BJ (cell line): Measurements from ENCODE around the gene C1QTNF12. TPM values are rescaled to one million over a fixed set of nuclear protein-coding genes. Genes with fewer than 3 reads are reported as not detected.

Experiments
- CTCF ChIA-PET: fragments of 350-600 bp; formaldehyde crosslinking; extraction: SDS; loops from one replicate; lab custom pipeline; 2021; ENCODE audit warnings: antibody characterized with exemption, inconsistent platforms; lab: Yijun Ruan, JAX
- POLR2A ChIA-PET: fragments of 300-600 bp; sonication (Branson Sonifier 250); formaldehyde crosslinking; extraction: SDS; loops from one replicate; lab custom pipeline; 2021; ENCODE audit warnings: antibody characterized with exemption; lab: Charles Lee
- DNase-seq: peaks from one replicate; pipeline ENCODE4 v3.0.0-alpha.2; 2011; ENCODE audit warnings: low read depth
- H3K27me3 ChIP-seq: 2 replicates; pipeline ENCODE4 v1.6.0; 2011; ENCODE audit warnings: low read length; ENCODE audit not compliant: control insufficient read depth, insufficient read depth
- H3K36me3 ChIP-seq: 2 replicates; pipeline ENCODE4 v1.5.1; 2011; ENCODE audit warnings: low read length; ENCODE audit not compliant: control insufficient read depth, insufficient read depth
- H3K4me3 ChIP-seq: 2 replicates; pipeline ENCODE4 v1.5.1; 2011; ENCODE audit warnings: low read depth, mild to moderate bottlenecking, control low read depth, low read length
- polyA plus RNA-seq: library from polyadenylated mRNA; depleted of rRNA; stranded (reverse); fragments of >200 nt; gene quantifications from 2 replicates; pipeline ENCODE4 v1.2.3, GENCODE V29; 2011; rRNA removed
- small RNA-seq: library from RNA; depleted of rRNA; stranded (forward); fragments of <200 nt; gene quantifications from one replicate; pipeline ENCODE3, GENCODE V24; 2012; ENCODE audit warnings: low replicate concordance, low read depth; ENCODE audit not compliant: insufficient read length
- TF ChIP-seq, protein P1 (sequence below): IDR thresholded peaks from 2 replicates; pipeline ENCODE4 v1.5.1; 2011; ENCODE audit warnings: low read depth, mild to moderate bottlenecking, control low read depth, inconsistent platforms, low read length, moderate library complexity; ENCODE audit not compliant: insufficient read depth

C1QTNF12 gene
- polyA plus RNA-seq, 1 experiment, result 0.42 TPM

DNA sequence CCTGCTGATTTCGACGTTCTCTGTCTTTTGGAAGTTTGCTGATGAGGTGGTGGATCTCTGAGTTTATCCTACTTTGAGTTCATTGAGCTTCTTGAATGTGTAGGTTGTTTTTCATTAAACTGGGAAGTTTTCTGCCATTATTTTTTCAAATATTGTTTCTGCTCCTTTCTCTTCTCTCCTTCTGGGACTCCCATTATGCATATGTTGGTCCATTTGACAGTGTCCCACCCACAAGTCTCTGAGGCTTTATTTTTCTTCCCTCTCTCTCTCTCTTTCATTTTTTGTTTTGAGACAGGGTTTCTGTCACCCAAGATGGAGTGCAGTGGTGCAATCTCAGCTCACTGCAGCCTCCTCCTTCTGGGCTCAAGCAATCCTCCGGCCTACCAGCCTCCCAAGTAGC lies 51.8 kb downstream of the C1QTNF12 start:
- TF ChIP-seq, protein P1, sequence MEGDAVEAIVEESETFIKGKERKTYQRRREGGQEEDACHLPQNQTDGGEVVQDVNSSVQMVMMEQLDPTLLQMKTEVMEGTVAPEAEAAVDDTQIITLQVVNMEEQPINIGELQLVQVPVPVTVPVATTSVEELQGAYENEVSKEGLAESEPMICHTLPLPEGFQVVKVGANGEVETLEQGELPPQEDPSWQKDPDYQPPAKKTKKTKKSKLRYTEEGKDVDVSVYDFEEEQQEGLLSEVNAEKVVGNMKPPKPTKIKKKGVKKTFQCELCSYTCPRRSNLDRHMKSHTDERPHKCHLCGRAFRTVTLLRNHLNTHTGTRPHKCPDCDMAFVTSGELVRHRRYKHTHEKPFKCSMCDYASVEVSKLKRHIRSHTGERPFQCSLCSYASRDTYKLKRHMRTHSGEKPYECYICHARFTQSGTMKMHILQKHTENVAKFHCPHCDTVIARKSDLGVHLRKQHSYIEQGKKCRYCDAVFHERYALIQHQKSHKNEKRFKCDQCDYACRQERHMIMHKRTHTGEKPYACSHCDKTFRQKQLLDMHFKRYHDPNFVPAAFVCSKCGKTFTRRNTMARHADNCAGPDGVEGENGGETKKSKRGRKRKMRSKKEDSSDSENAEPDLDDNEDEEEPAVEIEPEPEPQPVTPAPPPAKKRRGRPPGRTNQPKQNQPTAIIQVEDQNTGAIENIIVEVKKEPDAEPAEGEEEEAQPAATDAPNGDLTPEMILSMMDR, result no peak
- no peak overlapping the region for H3K4me3 ChIP-seq
- DNase-seq, result no peak
- H3K36me3 ChIP-seq, result no peaks in the 10 kb centered on the region
- H3K27me3 ChIP-seq, result no peaks in the 10 kb centered on the region
- POLR2A ChIA-PET, result no interaction called here
- CTCF ChIA-PET, result no interaction called here

Small RNA genes within 50 kb of the gene (small RNA-seq; reads per million reads assigned to genes)
- not detected for gene MIR6726

Other genes with a start within 250 kb of the C1QTNF12 start
- gene HES4, start 246.6 kb downstream of the C1QTNF12 start, polyA plus RNA-seq, result 5.6 and 10.8 TPM in 2 replicates
- gene ISG15, start 233.2 kb downstream of the C1QTNF12 start, polyA plus RNA-seq, result 73.0 and 86.8 TPM in 2 replicates
- gene AGRN, start 226.6 kb downstream of the C1QTNF12 start, polyA plus RNA-seq, result 32.7 and 41.2 TPM in 2 replicates
- gene RNF223, start 172.4 kb downstream of the C1QTNF12 start, polyA plus RNA-seq, result not detected in 2 replicates
- gene C1orf159, start 130.6 kb downstream of the C1QTNF12 start, polyA plus RNA-seq, result 4.3 and 8.9 TPM in 2 replicates
- not detected in 2 replicates for gene TTLL10, start 72.8 kb downstream of the C1QTNF12 start, polyA plus RNA-seq
- gene TNFRSF18, start 40.1 kb downstream of the C1QTNF12 start, polyA plus RNA-seq, result 0.40 TPM in 1 of 2 replicates, not detected in the other
- gene TNFRSF4, start 32.6 kb downstream of the C1QTNF12 start, polyA plus RNA-seq, result not detected in 2 replicates
- gene SDF4, start 14.7 kb downstream of the C1QTNF12 start, polyA plus RNA-seq, result 119 and 188 TPM in 2 replicates
- gene B3GALT6, start 14.5 kb downstream of the C1QTNF12 start, polyA plus RNA-seq, result 16.9 and 20.9 TPM in 2 replicates
- gene UBE2J2, start 27.1 kb upstream of the C1QTNF12 start, polyA plus RNA-seq, result 20.5 and 25.7 TPM in 2 replicates
- 1.1 and 1.9 TPM in 2 replicates for gene SCNN1D, start 33.7 kb upstream of the C1QTNF12 start, polyA plus RNA-seq
- gene ACAP3, start 61.2 kb upstream of the C1QTNF12 start, polyA plus RNA-seq, result 19.5 and 33.9 TPM in 2 replicates
- gene PUSL1, start 61.9 kb upstream of the C1QTNF12 start, polyA plus RNA-seq, result 11.9 and 18.2 TPM in 2 replicates
- gene INTS11, start 77.9 kb upstream of the C1QTNF12 start, polyA plus RNA-seq, result 52.0 and 95.8 TPM in 2 replicates
- gene CPTP, start 78.1 kb upstream of the C1QTNF12 start, polyA plus RNA-seq, result 11.1 and 14.2 TPM in 2 replicates
- gene TAS1R3, start 84.6 kb upstream of the C1QTNF12 start, polyA plus RNA-seq, result 0.06 and 0.11 TPM in 2 replicates
- 16.2 and 23.6 TPM in 2 replicates for gene DVL1, start 102.7 kb upstream of the C1QTNF12 start, polyA plus RNA-seq
- 427 and 702 TPM in 2 replicates for gene MXRA8, start 111.8 kb upstream of the C1QTNF12 start, polyA plus RNA-seq
- 73.2 and 97.8 TPM in 2 replicates for gene AURKAIP1, start 128.5 kb upstream of the C1QTNF12 start, polyA plus RNA-seq
- 142 and 175 TPM in 2 replicates for gene CCNL2, start 152.6 kb upstream of the C1QTNF12 start, polyA plus RNA-seq
- gene MRPL20, start 160.6 kb upstream of the C1QTNF12 start, polyA plus RNA-seq, result 84.8 and 121 TPM in 2 replicates
- gene ANKRD65, start 174.6 kb upstream of the C1QTNF12 start, polyA plus RNA-seq, result 0.31 and 0.43 TPM in 2 replicates
- gene VWA1, start 189.0 kb upstream of the C1QTNF12 start, polyA plus RNA-seq, result 1.7 and 2.0 TPM in 2 replicates
- 0.06 and 0.20 TPM in 2 replicates for gene ATAD3C, start 203.0 kb upstream of the C1QTNF12 start, polyA plus RNA-seq
- gene ATAD3B, start 225.0 kb upstream of the C1QTNF12 start, polyA plus RNA-seq, result 9.5 and 12.5 TPM in 2 replicates